ENCODE measurements around the gene ANKRD36C.
"Not testable (repeated sequence)": the region's sequence is repeated elsewhere in the genome, so short reads cannot be mapped to it uniquely, and the experiment has no call there.

GRCh38 chr2:95796249-95797099, 195.2 kb downstream of the ANKRD36C start:
- TF ChIP-seq CTCF, EZH2 (IDR thresholded peaks at IDR 0.05): not testable (repeated sequence)
